NCI-H2196 (cell line): ENCODE results near the gene TES.
A peak's percentile ranks its signal among the peaks of the same experiment; 100 is the strongest.
"Not testable (repeated sequence)": the region's sequence is repeated elsewhere in the genome, so short reads cannot be mapped to it uniquely, and the experiment has no call there.

Experiments used
- DNase-seq: peaks from one replicate; lab custom pipeline; 2025; ENCODE audit not compliant: unreplicated experiment; lab: John Stamatoyannopoulos, UW

TES gene

DNA sequence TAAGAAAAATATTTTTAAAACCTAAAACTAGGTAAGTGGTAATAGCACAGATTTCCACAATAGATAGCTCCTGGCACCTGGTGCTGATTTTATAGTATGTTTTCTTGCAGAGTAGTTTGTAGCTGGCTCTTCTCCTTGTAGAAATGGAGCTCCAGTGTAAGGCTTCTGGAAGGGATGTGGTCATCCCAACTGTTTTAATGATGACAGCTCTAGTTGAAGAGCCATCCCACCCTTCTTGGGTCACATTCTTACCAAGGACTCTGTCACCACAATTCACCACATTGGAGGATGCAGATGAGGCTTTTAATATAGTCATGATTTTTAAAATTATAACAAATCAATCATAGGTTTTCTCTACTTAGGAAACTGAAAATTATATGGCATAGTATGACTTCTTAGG is 31.0 kb downstream of the TES start:
- no peak for DNase-seq

DNA sequence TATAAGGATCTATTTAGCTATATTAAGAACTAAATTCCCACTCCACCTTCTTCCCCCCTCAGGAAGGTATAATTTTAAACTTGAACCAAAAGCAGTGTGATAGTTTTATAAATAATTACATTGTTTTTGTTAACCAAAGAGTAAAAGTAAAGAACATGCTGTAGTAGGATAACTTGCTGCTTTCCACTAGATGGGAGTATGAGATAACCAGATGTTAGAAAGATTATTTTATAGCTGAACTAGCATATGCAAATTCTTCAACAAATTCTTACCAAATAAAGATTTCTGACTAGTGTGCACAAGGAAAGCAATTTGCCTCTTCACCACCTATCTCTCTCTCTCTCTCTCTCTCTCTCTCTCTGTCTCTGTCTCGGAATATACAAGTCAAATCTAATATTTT is 31.8 kb downstream of the TES start:
- no peak for DNase-seq

DNA sequence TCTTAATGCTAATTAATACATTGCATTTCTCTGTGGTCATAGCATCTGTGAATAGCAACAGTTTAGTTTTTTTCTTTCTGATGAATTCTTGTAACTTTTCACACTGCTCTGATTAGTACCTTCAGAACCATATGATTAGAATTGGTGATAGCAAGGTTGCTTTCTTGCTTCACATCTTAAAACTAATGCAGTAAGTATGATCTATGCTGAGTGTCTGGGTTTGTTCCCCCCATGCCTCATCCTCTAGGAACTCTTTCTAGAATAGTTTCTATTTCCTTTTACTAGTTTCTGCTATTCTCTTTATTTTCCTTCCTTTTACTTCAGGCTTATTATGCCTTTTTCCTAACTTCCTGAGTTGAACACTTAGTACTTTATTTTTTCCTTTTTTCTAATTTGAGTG is 32.4 kb downstream of the TES start:
- DNase-seq = no peak

DNA sequence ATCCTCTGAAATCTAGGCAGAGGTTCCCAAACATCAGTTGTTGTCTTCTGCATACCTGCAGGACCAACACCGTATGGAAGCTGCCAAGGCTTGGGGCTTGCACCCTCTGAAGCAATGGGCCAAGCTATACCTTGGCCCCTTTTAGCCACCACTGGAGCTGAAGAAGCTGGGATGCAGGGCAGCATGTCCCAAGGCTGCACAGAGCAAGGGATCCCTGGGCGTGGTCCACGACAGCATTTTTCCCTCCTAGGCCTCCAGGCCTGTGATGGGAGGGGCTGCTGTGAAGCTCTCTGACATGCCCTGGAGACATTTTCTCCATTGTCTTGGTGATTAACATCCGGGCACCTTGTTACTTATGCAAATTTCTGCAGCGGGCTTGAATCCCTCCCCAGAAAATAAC is 34.5 kb downstream of the TES start:
- DNase-seq = not testable (repeated sequence)

DNA sequence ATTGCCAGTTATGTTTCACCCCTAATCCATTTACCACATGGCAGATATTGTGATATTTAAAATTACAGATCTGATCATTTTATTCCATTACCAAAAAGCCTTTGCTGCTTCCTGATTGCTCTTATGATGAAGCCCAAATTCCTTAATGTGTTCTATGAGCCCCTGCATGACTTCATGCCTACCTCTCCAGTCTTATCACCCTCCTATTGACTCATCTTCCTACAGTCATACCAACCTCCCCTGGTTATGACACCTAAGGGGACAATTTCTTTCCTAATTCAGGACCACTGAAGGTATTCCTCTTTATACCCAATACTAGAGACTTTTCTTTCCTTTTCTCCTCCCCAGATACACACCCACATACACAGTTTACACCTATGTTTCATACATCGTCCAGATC is 36.0 kb downstream of the TES start:
- DNase-seq = no peak

DNA sequence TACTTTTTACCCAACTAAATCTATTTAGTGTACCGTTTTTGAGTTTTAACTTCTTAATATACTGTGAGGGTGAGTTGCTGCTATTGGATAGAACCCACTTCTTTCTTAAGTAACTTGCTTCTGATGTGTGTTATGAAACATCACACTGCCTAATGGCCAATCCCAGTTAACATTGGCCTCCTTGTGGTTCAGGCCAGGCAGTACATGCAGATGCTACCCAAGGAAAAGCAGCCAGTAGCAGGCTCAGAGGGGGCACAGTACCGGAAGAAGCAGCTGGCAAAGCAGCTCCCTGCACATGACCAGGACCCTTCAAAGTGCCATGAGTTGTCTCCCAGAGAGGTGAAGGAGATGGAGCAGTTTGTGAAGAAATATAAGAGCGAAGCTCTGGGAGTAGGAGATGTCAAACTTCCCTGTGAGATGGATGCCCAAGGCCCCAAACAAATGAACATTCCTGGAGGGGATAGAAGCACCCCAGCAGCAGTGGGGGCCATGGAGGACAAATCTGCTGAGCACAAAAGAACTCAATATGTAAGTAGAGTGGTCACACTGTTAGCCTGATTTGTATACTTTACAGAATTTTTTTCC is 39.7 kb downstream of the TES start:
- DNase-seq = no peak

DNA sequence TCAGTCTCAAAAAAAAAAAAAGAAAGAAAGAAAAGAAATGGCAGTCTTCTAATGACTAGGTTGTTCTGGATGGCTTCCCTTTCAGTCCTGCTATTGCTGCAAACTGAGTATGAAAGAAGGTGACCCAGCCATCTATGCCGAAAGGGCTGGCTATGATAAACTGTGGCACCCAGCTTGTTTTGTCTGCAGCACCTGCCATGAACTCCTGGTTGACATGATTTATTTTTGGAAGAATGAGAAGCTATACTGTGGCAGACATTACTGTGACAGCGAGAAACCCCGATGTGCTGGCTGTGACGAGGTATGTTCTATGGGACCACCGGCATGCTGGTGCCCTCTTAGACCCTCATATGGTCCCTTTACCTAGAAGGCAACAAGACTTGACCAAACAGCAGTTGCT is 41.3 kb downstream of the TES start:
- no peak for DNase-seq

DNA sequence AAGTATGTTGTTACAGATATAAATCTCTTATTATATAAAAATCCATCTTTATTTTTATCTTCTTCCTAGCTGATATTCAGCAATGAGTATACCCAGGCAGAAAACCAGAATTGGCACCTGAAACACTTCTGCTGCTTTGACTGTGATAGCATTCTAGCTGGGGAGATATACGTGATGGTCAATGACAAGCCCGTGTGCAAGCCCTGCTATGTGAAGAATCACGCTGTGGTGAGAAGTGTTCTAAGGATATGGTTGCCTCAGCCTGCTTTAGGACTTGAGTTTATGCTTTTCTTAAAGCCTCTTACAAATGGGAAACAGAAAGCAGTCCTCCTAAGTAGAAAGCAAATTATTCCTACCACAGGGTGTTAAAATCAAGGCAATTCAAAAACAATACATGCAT is 41.9 kb downstream of the TES start:
- no peak for DNase-seq

DNA sequence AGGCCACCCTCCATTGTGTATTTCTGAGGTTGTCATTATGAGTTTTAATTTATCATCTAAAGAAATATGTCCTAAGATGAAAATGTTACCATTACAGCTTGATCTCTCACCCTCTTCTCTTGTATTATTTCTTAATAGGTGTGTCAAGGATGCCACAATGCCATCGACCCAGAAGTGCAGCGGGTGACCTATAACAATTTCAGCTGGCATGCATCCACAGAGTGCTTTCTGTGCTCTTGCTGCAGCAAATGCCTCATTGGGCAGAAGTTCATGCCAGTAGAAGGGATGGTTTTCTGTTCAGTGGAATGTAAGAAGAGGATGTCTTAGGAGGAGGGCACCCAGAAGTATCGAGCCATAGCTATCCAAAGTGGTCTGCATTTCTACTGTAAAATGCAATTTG is 46.8 kb downstream of the TES start:
- DNase-seq = no peak

DNA sequence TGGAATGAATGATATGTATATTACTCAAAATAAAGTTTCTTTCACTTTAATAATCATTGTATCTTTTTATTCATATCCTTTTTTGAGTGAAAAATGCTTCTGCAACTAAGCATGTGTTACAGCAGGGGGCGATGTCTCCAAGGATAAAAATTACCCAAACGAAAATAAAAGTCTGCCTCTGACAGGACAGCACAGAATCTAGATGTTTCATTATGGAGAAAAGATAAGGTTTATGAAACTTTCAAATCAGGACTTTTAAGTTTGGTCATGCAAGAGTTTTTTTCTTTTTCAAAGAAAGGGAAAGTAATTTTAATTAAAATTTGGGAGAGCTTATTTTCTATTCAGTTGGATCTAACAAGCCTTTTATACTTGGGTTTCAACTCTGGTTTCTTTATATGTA is 48.4 kb downstream of the TES start:
- peak; percentile 43 for DNase-seq

DNA sequence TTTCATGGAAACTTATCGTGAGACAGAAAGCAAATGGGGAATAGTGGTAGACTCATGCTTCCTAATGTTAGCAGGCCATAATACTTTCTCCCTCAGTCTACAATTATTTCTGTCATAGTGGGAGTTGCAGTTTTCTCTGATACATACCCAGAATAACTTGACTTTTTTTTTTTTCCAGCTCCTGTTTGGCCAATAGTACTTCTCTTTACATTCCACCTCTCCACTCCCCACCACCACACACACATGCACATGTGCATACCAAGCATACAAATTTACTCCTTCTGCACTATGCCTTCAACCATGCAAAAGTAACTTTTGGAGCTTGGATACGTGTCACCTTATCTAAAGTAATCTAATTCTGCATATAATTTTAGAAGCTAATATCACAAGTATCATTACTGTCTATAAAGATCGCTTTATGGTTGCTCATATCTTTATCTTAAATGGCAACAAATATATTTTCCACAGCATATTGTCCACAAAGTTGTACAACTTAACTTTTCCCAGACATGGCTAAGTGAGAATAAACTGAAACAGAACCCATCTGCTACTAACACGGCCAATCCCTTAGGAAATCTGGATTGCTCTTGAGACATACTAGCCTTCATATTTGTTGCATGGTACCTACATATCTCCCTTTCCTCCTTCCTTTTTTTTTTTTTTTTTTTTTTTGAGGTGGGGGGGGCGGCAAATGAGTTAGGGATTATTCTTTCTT is 49.0 kb downstream of the TES start:
- DNase-seq = no peak

DNA sequence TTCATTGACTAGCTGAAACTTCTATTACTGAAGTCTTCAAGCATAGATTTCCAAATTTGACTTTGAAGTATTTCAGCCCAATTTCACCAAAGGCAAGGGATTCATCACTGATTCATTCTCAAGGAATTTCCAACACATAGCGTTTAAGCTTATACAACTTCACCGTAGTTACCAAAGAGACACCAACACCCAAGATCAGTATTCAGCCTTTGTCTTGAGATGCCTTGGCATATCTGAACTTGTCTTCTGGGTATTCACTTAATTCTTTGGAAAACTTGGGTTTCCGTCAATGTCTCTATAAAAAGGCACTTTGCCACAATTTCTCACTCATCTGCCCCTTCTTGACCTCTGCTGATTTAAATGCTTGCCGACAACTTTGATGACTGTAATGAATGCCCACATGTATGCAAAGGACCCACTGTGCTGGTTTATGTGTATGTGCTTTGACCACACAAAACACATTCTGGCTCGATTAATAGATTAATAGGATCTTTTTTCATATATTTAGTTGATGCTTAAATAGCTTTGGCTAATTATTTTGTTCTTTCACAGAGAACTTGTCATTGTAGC is 49.6 kb downstream of the TES start:
- no peak for DNase-seq

DNA sequence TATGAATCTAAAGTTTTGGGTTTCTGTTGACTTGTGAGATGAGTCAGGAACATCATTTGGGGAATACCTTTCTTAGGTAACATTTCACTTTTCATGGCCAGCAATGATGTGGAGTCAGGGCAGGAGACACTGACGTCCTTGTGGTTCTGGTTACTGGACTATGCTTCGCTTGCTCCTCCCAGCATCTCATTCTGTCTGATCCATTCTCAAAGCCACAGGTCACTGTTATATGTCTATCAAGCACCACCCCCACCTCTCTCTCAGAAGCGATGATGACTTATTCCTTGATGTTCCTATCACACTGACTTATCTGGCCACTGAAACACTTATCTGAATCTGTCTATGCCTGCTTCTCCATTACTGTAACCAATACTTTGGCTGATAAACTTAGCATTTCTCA is 51.6 kb downstream of the TES start:
- DNase-seq = no peak

DNA sequence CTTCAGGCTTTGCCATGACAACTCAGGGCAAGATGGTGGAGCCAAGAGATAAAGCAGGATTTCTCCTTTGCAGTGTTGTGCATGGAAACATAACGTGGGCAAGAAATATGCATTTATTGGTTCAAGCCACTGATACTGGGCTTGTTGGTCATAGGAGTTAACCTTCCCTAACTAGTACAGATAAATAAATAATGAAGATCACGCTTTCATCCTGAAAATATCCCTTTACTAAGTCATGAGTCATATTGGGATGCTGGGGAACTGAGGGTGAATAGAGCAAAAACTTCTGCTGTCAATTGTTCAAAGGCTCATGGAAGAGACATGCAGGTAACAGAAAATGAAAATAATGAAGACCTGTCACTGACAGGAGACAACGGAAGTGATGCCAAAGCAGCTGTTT is 55.5 kb downstream of the TES start:
- DNase-seq = no peak

DNA sequence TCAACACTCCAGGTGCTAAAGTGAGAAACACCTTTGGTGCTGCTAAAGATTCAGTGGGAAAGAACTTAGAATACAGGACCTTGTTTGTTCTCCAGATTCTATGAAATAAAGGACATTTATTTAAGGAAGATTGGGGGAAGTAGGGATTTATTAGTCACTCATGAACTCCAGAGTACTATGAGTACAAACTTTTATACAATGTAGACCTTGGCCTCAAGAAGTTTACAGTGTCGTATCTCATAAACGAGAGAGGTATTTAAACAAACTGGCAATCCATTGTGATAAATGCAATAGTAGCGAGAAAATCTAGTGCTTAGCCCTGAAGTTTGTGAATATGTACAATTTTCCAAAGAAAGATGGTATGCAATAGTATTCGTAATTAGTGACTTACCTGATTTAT is 59.1 kb downstream of the TES start:
- DNase-seq = no peak

DNA sequence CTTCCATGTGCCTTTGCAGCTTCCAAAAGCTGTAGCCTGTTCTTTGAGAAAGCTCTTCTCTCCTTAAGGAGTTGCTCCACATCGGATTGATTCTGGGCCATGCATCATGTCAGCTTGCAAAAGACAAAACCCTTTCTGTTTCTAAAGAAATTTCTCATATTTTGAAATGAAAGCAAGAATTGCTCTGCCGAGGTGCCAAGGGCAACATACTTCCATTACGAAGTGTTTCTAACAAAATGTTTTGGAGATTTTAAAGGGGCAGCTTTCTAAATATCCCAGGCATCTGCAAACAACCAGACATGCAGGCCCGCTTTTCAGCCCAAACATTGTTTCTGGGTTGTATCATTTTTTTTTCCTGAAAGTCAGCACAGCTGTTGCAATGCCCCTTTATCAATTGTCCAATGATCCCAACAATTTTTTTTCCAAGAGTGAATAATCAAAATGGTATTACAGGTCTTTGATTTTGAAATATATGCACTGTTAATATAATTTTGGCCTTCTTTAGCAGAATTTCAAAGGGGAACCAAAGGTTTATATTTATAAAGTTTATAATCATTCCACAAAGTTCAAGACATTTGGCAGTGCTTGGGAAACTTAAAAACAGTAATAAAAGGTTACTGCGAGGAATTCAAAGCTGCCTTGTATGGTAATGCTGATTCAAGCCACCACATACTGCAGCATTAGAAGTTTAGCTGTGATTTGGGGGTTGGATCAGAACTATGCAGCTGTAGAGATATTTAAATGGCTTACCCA is 61.0 kb downstream of the TES start:
- no peak for DNase-seq

DNA sequence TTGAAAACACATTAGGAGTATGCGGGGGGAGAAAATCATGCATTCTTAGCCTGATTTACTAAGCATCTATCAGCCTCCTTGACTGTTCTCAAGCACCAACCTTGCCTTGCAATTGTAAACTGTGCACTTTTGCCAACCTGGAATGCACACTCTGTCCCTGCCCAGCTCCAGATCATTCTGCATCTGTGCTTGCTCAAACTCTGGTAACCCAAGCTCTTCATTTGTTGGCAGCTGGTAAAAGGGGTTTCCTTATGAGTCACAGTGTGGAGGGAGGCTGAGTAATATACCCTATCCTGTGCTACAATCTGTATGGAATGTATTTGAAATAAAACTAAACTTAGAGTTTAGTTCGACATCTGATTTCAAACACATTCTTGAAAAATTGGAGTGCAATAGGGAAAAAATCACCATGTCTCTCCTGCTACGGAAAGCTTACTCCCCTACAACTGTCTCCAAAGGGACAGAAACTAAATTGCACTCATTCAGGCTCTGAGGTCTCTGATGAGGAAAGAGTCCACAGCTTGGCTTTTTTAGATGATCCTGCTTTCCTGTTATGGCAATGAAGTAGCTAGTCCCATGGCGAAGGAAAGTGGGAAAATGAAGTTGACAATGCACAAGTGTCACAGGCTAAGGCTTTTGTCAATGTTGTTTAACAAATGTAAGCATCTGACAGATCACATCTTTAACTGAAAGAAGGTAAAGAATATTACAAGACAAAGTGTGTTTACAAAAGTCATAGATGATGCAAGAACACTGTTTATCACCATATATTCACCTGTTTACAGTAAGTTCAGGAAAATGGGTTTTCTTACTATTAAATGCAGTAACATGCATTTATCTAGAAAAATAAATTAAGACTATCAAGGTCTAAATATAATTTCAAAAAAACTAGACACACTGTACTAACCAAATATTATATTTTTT is 61.9 kb downstream of the TES start:
- DNase-seq = no peak

DNA sequence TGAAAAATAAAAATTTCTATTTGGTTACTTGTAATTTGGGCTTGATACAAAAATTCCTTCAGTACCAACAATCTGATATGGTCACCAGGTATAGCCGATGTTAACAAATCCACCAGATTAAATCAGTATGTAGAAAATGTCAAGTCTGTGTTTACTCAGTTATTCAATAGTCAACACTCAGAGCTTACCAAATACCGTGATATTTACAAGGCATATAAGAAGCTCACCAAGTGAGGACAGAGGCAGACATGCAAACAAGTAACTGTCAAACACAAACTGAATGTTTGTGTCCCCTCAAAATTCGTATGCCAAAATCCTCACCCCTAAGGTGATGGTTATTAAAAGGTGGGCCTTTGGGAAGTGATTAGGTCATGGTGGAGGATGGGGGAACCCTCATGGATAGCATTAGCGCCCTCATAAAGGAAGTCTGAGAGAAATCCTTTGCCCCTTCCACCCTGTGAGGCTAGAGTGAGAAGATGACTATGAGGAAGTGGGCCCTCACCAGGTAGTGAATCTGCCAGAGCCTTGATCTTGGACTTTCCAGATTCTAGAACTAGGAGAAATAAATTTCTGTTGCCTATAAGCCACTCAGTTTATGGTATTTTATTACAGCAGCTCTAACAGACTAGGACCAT is 63.1 kb downstream of the TES start:
- DNase-seq = no peak

DNA sequence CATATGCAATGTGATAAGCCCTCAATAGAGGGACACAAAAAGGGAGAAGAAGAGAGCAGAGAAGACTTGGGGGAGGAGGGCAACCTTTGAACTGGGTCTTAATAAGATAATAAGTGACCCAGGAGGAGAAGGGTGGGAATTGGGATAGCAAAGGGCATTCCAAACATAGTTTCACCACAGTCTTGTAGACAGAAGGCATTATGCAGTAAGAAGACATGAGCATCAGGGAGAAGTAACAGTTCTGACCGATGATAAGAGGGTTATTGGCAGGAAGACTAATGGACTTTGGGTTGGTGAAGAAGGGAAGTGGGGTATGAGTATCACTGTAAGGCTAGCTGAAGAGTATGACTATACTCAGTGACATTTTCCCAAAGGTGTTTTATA is 63.6 kb downstream of the TES start:
- no peak for DNase-seq

DNA sequence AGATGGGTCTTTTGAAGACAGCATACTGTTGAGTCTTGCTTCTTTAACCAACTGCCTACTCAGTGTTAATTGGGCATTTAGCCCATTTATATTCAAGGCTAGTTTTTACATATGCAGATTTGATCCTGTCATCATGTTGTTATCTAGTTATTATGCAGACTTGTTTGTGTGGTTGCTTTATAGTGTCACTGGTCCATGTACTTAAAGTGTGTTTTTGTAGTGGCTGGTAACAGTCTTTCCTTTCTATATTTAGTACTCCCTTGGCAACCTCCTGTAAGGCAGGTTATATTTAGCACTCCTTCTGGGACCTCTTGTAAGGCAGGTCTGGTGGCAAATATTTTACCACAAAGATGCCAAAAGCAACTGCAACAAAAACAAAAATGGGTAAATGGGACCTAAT is 66.7 kb downstream of the TES start:
- no peak for DNase-seq

DNA sequence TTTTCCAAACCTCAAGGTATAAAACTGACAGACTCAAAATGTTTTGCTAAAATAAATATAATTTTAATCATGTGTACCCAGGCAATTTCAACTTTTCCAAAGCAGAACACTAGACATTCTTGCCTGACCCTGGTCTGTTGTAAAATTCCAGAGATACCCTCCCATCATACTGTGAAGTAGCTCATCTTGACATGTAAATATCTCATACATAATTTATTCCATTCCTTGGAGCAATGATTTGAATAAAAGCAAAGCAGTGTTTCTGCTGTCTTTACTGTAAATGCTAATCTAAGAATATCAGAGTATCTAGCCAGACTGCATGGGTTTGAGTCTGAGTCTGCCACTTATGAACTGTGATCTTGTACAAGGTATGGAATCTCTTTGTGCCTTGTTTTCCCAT is 68.9 kb downstream of the TES start:
- DNase-seq = no peak
